Astrocyte (in vitro differentiated cells and primary cell): ENCODE data around the gene ONECUT3.
"Not testable (repeated sequence)": the region's sequence is repeated elsewhere in the genome, so short reads cannot be mapped to it uniquely, and the experiment has no call there.

Experiments
- EZH2 ChIP-seq: IDR thresholded peaks from 2 replicates; pipeline ENCODE4 v1.6.1; 2012; ENCODE audit warnings: mild to moderate bottlenecking, low read length, inconsistent platforms; ENCODE audit not compliant: insufficient read depth
- TF ChIP-seq, protein P1 (sequence below): IDR thresholded peaks from 2 replicates; pipeline ENCODE4 v1.5.1; 2011; ENCODE audit warnings: low read depth, mild to moderate bottlenecking, inconsistent platforms, low read length, moderate library complexity; ENCODE audit not compliant: insufficient read depth

GRCh38 chr19:1760786-1761527, 7.7 kb downstream of the ONECUT3 start:
- TF ChIP-seq, protein P1, sequence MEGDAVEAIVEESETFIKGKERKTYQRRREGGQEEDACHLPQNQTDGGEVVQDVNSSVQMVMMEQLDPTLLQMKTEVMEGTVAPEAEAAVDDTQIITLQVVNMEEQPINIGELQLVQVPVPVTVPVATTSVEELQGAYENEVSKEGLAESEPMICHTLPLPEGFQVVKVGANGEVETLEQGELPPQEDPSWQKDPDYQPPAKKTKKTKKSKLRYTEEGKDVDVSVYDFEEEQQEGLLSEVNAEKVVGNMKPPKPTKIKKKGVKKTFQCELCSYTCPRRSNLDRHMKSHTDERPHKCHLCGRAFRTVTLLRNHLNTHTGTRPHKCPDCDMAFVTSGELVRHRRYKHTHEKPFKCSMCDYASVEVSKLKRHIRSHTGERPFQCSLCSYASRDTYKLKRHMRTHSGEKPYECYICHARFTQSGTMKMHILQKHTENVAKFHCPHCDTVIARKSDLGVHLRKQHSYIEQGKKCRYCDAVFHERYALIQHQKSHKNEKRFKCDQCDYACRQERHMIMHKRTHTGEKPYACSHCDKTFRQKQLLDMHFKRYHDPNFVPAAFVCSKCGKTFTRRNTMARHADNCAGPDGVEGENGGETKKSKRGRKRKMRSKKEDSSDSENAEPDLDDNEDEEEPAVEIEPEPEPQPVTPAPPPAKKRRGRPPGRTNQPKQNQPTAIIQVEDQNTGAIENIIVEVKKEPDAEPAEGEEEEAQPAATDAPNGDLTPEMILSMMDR = not testable (repeated sequence)
- TF ChIP-seq EZH2 = not testable (repeated sequence)
